HG03520 (cell line): ENCODE measurements around the gene UBE2D2.

ENCODE experiments used
- ATAC-seq: cut with Tn5 transposase; IDR thresholded peaks from one replicate; pipeline ENCODE4 v1.9.1; 2021; ENCODE audit warnings: mild to moderate bottlenecking, moderate library complexity; ENCODE audit not compliant: unreplicated experiment

Gene UBE2D2

DNA sequence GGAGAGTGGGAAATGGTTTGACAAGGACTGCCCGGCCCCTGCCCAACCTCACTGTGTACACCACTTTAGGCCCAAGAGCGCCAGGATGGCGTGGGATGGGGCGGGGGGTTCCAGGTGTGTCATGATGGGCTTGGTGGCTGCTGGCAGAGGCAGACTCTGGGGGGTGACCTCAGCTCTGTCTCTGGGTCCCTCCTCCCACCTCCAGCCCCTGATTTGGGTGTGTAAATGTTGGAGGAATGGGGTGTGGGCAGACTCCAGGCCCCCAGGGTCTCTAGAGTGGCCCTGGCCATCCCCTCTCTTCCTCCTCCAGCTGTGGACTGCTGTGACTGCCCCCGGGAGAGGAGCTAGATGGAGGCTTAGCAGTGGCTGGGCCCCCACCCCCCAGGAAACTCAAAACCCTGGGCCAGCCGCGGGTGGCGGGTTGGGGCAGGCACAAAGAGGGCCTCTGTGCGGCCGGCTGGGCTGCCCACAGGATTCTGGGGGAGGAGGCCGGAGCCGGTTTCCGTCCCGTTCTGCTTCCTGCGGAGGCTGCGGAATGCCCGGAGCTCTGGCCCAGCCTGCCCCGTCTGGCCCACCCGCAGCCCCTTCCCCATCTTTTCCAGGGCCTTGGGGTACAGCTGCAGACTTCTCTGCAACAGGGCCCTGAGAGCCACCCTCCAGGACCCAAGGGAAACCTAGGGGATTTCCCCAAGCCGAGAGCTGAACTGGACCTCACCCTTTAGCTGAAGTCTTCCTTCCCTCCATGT is 110.1 kb downstream of the UBE2D2 start:
- no peak for ATAC-seq

- no peak for ATAC-seq
These were observed 114.1 kb downstream of the UBE2D2 start for GRCh38 chr5:139675213-139675612.

GRCh38 chr5:139675825-139676224 is 114.7 kb downstream of the UBE2D2 start:
- ATAC-seq, result no peak

- no peak for ATAC-seq
These were observed 115.3 kb downstream of the UBE2D2 start for GRCh38 chr5:139676406-139676805.

- no peak for ATAC-seq
These were observed 116.0 kb downstream of the UBE2D2 start for GRCh38 chr5:139676951-139677735.
